GM12878 (cell line): Measurements from ENCODE around the gene CRAT. TPM values are rescaled to one million over a fixed set of nuclear protein-coding genes. Genes with fewer than 3 reads are reported as not detected.

Source experiments
- ATAC-seq: fragments of 200-7000 bp; cut with Tn5 transposase; 3 replicates; pipeline ENCODE4 v1.9.1; 2020; ENCODE audit warnings: mild to moderate bottlenecking, moderate library complexity
- BruUV-seq: library from RNA; stranded (reverse); fragments of 400-500 nt; replicated peaks from 2 replicates; lab custom pipeline; 2021; lab: Mats Ljungman, UMichigan
- CTCF ChIA-PET: fragments of 300-600 bp; sonication (Branson Sonifier 250); formaldehyde crosslinking; extraction: SDS; loops from one replicate; lab custom pipeline; 2021; ENCODE audit warnings: inconsistent platforms; lab: Yijun Ruan, JAX
- POLR2A ChIA-PET: fragments of 350-600 bp; formaldehyde crosslinking; extraction: SDS; loops from one replicate; lab custom pipeline; 2021; ENCODE audit warnings: inconsistent platforms; lab: Charles Lee
- RAD21 ChIA-PET: fragments of 300-600 bp; sonication (Branson Sonifier 250); formaldehyde crosslinking; loops from one replicate; lab custom pipeline; 2023; ENCODE audit warnings: antibody characterized with exemption; ENCODE audit not compliant: unreplicated experiment; lab: Charles Lee
- SMC1A ChIA-PET: fragments of 300-600 bp; sonication (Branson Sonifier 250); formaldehyde crosslinking; loops from one replicate; lab custom pipeline; 2023; ENCODE audit not compliant: unreplicated experiment, uncharacterized antibody; lab: Charles Lee
- DNase-seq: peaks from one replicate; pipeline ENCODE4 v3.0.0-alpha.2; 2011; ENCODE audit warnings: low read depth, low spot score
- FAIRE-seq: peaks from 3 replicates; lab custom pipeline; 2011; peaks lifted over from hg19 to GRCh38; lab: Jason Lieb, UNC
- H2AFZ ChIP-seq: 2 replicates; pipeline ENCODE4 v1.6.0; 2011; ENCODE audit warnings: low read depth, low read length, control low read depth; ENCODE audit not compliant: control insufficient read depth
- H3K27ac ChIP-seq: 2 replicates; pipeline ENCODE4 v1.5.1; 2011; ENCODE audit warnings: control low read depth; ENCODE audit not compliant: control insufficient read depth, insufficient read depth
- H3K27me3 ChIP-seq, 2 experiments: replicated peaks in 1 of 2; 2 replicates each; pipeline versions ENCODE4 v1.6.0 to v1.6.1; 2011; ENCODE audit warnings: low read length in 1 of 2; ENCODE audit not compliant: control insufficient read depth in 2 of 2, insufficient read depth in 2 of 2
- H3K36me3 ChIP-seq, 2 experiments: 2 replicates each; pipeline ENCODE4 v1.5.1; 2011; ENCODE audit warnings: low read length in 1 of 2; ENCODE audit not compliant: control insufficient read depth in 2 of 2, insufficient read depth in 2 of 2
- H3K4me1 ChIP-seq: 2 replicates; pipeline ENCODE4 v1.6.1; 2011; ENCODE audit warnings: mild to moderate bottlenecking, low read length, moderate library complexity, mixed read lengths; ENCODE audit not compliant: control insufficient read depth, insufficient read depth
- H3K4me2 ChIP-seq: 2 replicates; pipeline ENCODE4 v1.6.0; 2011; ENCODE audit warnings: control low read depth; ENCODE audit not compliant: control insufficient read depth, insufficient read depth
- H3K4me3 ChIP-seq: fragments of 200-600 bp; sonication (generic); 2 replicates; pipeline ENCODE4 v1.5.1; 2016
- H3K79me2 ChIP-seq: 2 replicates; pipeline ENCODE4 v1.6.0; 2011; ENCODE audit warnings: low read length; ENCODE audit not compliant: control insufficient read depth, insufficient read depth
- H3K9ac ChIP-seq: 2 replicates; pipeline ENCODE4 v1.8.0; 2011; ENCODE audit warnings: low read length, control low read depth, mixed read lengths; ENCODE audit not compliant: control insufficient read depth, insufficient read depth
- H3K9me3 ChIP-seq: replicated peaks from 3 replicates; pipeline ENCODE4 v1.5.1; 2011; ENCODE audit warnings: mild to moderate bottlenecking, low read length; ENCODE audit not compliant: control insufficient read depth, insufficient read depth
- H4K20me1 ChIP-seq: 2 replicates; pipeline ENCODE4 v1.6.0; 2011; ENCODE audit not compliant: control insufficient read depth, insufficient read depth
- BCL11A ChIP-seq: IDR thresholded peaks from 2 replicates; pipeline ENCODE4 v1.6.1; 2011; ENCODE audit warnings: low read depth, low read length
- ESRRA ChIP-seq: IDR thresholded peaks from 2 replicates; pipeline ENCODE4 v1.6.1; 2012; ENCODE audit warnings: mild to moderate bottlenecking, low read length, improper control_type of control experiment
- PML ChIP-seq: IDR thresholded peaks from 2 replicates; pipeline ENCODE4 v1.6.1; 2012; ENCODE audit warnings: low read length, inconsistent platforms
- POLR2A ChIP-seq: IDR thresholded peaks from 2 replicates; pipeline ENCODE4 v1.6.1; 2011; ENCODE audit warnings: low read depth, mild to moderate bottlenecking, low read length
- RAD51 ChIP-seq: fragments of 450-650 bp; IDR thresholded peaks from 2 replicates; pipeline ENCODE4 v1.6.1; 2016; ENCODE audit warnings: moderate library complexity, mild to moderate bottlenecking, inconsistent platforms
- SMARCA5 ChIP-seq: fragments of 450-650 bp; IDR thresholded peaks from 2 replicates; pipeline ENCODE4 v1.6.1; 2017; ENCODE audit warnings: mild to moderate bottlenecking
- SPI1 ChIP-seq: IDR thresholded peaks from 2 replicates; pipeline ENCODE4 v1.6.1; 2011; ENCODE audit warnings: low read depth, mild to moderate bottlenecking, low read length, moderate library complexity, borderline replicate concordance; ENCODE audit not compliant: insufficient read depth
- ZNF207 ChIP-seq: fragments of 450-650 bp; IDR thresholded peaks from 2 replicates; pipeline ENCODE4 v1.6.1; 2014; ENCODE audit warnings: antibody characterized with exemption, mild to moderate bottlenecking, borderline replicate concordance
- ZNF622 ChIP-seq: fragments of 450-650 bp; IDR thresholded peaks from 2 replicates; pipeline ENCODE4 v1.6.1; 2017; ENCODE audit warnings: mild to moderate bottlenecking, inconsistent platforms
- WGBS: methylation state at CpG from one replicate; pipeline ENCODE4 v1.1.6; 2016; ENCODE audit warnings: low lambda C conversion rate; ENCODE audit not compliant: insufficient replicate concordance, insufficient coverage; ENCODE audit errors: missing lambda C conversion rate; 5-methylcytosine and 5-hydroxymethylcytosine counted together
- in situ Hi-C: fragments of 300-500 bp; cut with MboI; formaldehyde crosslinking; loops from 9 replicates; pipeline ENCODE4 v1.14.3; 2018; ENCODE audit warnings: mixed read lengths
- intact Hi-C: fragments of 100-400 bp; cut with micrococcal nuclease; formaldehyde crosslinking; loops from one replicate; pipeline ENCODE4 v1.14.2; 2022; ENCODE audit not compliant: unreplicated experiment
- polyA plus RNA-seq, 11 experiments: library from polyadenylated mRNA; depleted of rRNA in 4 of 11; unstranded in 6 of 11; stranded (reverse) in 5 of 11; fragments of >200 nt; fragmentation: Nextera tagmentation in 4 of 11; fragmentation: Illumina TruSeq in 1 of 11; extraction: Ambion mirVana in 4 of 11; extraction: Trizol in 1 of 11; gene quantifications; 1 replicate in 1 of 11; 2 replicates in 10 of 11; pipeline versions ENCODE4 v1.2.1 to v1.2.3, GENCODE V29; 2011 to 2016; ENCODE audit warnings: inconsistent platforms in 2 of 11, missing spikeins in 2 of 11, low read depth in 1 of 11
- total RNA-seq, 4 experiments: library from RNA; depleted of rRNA in 3 of 4; stranded (reverse); fragments of >200 nt in 3 of 4; fragmentation: Illumina TruSeq in 1 of 4; extraction: Trizol in 1 of 4; gene quantifications; 2 replicates each; pipeline versions ENCODE4 v1.2.1 to v1.2.3, GENCODE V29; 2013 to 2021
- TF ChIP-seq, protein P1 (sequence below): fragments of 450-650 bp; IDR thresholded peaks from 2 replicates; pipeline ENCODE4 v1.6.1; 2017; ENCODE audit warnings: mild to moderate bottlenecking, moderate library complexity
- TF ChIP-seq, protein P2 (sequence below): IDR thresholded peaks from 2 replicates; pipeline ENCODE4 v1.6.1; 2011; ENCODE audit warnings: borderline replicate concordance, low read depth, mild to moderate bottlenecking, moderate library complexity, mixed read lengths, low read length; ENCODE audit not compliant: insufficient read depth; ENCODE audit errors: extremely low read length

CRAT gene
- total and polyA plus RNA-seq, 10 of the 15 experiments (the other 5 are each of a cell fraction or from before 2014, with no cell fraction given): 0.10 to 3.4 (median 1.8) TPM

DNA sequence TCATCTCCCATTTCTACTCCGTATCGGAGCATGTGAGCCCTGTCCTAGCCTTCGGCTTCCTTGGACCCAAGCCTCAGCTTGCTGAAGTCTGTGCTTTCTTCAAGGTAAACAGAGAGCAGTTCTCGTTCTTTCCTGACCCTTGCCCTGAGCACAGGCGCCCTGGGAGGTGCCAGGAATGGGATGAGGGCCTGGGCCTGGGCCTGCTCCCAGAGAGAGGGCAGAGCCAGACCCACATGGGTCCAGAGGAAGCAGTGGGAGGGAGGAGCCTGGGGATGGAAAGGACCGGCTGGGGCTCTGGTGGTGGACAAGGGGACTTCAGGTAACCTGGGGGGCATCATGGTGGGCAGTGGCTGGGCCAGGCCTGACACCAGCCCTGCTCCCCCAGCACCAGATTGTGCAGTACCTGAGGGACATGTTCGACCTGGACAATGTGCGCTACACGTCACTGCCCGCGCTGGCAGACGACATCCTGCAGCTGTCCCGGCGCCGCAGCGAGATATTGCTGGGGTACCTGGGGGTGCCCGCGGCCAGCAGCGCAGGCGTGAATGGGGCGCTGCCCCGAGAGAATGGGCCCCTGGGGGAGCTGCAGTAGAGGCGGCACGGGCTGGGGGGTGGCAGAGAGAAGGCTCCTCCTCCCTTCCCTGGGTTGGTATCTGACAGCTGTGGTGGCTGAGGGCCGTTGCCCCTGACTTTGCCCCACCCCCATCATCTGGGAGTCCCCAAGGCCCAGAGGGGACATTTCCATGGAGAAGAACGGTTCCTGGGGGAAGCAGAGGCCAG is 40.5 kb downstream of the CRAT start:
- ChIA-PET RAD21 (no interaction called here), CTCF (no interaction called here), POLR2A (no interaction called here), SMC1A (no interaction called here)
- no peak overlapping the region for H3K4me3 ChIP-seq
- no peaks in the 10 kb centered on the region for H4K20me1 ChIP-seq
- WGBS: 89% methylated on average over 26 of the region's 26 CpGs
- H3K79me2 ChIP-seq: no peaks in the 10 kb centered on the region
- H3K36me3 ChIP-seq: no peaks in the 10 kb centered on the region; a peak in 2 of 4 replicates
- H3K9ac ChIP-seq: no peak overlapping the region
- H3K9me3 ChIP-seq: no peaks in the 10 kb centered on the region
- peak overlapping the region; percentile 71 for H2AFZ ChIP-seq
- no peak overlapping the region for H3K4me2 ChIP-seq
- ATAC-seq (no peak), FAIRE-seq (no peak), DNase-seq (no peak)
- no TSS peak for BruUV-seq
- peaks cover 12% of the 10 kb centered on the region for H3K4me1 ChIP-seq
- intact Hi-C loops: no loop called here
- no peak overlapping the region for H3K27ac ChIP-seq
- in situ Hi-C loops: no loop called here
- H3K27me3 ChIP-seq: no peaks in the 10 kb centered on the region
- TF ChIP-seq ESRRA: no peak
- no peak for TF ChIP-seq ZNF207
- TF ChIP-seq, all 136 proteins: peak for 0

DNA sequence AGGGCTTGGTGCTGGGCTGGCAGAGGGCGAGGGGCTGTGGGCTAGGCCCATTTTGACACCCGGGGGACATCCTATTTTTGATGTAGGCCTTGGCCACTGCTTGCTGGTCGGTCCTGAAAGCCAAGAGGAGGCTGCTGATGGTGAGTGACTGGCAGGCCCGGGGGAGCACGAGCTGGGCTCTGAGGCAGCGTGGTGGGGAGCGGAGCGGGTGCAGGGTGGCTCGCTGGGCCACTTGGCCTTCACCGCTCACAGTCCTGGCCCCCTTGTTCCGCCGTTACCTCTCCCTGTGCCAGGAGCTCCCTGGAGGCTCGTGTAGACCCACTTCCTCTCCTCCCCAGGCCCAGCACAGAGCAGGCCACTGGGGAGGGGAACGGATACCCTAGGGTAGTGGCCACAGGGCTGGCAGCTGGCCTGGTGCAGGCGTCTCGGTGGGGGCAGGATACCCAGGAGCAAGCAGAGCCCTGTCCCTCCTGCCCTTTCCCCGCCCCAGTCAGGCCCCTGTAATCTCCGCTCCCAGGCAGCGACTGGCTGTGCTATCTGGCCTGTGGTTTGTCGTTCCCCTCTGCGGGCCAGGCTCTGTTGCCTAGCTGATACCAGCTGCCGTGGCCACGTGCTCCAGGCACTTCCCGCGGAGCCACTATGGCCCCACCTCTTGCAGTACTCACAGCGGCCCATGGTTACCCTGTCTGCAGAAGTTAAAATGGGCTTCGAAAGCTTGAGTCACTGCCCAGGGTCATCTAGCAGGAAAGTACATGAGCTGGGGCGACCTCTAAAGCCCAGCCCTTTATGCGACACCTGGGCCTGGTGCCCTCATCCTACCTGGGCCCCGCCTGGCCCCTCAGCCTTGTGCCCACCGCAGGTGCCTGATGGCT is 41.4 kb downstream of the CRAT start:
- WGBS: 39% methylated on average over 30 of the region's 31 CpGs
- H3K4me3 ChIP-seq: no peak overlapping the region
- H3K9ac ChIP-seq: peak overlapping the region; percentile 16; the same call in 1 of the 2 replicates
- TF ChIP-seq SPI1: peak; percentile 37; the same call in 1 of the 2 replicates
- peak; percentile 75 for TF ChIP-seq POLR2A
- TF ChIP-seq ZNF622: no peak
- TF ChIP-seq RAD51: peak; percentile 50
- TF ChIP-seq SMARCA5: no peak
- no peak for TF ChIP-seq BCL11A
- TF ChIP-seq, protein P1, sequence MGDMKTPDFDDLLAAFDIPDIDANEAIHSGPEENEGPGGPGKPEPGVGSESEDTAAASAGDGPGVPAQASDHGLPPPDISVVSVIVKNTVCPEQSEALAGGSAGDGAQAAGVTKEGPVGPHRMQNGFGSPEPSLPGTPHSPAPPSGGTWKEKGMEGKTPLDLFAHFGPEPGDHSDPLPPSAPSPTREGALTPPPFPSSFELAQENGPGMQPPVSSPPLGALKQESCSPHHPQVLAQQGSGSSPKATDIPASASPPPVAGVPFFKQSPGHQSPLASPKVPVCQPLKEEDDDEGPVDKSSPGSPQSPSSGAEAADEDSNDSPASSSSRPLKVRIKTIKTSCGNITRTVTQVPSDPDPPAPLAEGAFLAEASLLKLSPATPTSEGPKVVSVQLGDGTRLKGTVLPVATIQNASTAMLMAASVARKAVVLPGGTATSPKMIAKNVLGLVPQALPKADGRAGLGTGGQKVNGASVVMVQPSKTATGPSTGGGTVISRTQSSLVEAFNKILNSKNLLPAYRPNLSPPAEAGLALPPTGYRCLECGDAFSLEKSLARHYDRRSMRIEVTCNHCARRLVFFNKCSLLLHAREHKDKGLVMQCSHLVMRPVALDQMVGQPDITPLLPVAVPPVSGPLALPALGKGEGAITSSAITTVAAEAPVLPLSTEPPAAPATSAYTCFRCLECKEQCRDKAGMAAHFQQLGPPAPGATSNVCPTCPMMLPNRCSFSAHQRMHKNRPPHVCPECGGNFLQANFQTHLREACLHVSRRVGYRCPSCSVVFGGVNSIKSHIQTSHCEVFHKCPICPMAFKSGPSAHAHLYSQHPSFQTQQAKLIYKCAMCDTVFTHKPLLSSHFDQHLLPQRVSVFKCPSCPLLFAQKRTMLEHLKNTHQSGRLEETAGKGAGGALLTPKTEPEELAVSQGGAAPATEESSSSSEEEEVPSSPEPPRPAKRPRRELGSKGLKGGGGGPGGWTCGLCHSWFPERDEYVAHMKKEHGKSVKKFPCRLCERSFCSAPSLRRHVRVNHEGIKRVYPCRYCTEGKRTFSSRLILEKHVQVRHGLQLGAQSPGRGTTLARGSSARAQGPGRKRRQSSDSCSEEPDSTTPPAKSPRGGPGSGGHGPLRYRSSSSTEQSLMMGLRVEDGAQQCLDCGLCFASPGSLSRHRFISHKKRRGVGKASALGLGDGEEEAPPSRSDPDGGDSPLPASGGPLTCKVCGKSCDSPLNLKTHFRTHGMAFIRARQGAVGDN: peak; percentile 44; the same call in 1 of the 2 replicates
- TF ChIP-seq, protein P2, sequence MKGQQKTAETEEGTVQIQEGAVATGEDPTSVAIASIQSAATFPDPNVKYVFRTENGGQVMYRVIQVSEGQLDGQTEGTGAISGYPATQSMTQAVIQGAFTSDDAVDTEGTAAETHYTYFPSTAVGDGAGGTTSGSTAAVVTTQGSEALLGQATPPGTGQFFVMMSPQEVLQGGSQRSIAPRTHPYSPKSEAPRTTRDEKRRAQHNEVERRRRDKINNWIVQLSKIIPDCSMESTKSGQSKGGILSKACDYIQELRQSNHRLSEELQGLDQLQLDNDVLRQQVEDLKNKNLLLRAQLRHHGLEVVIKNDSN: peak; percentile 82
- TF ChIP-seq PML: no peak

More for the DNA sequence above, 41.4 kb downstream of the CRAT start:
- H2AFZ ChIP-seq: peak overlapping the region; percentile 71
- no peaks in the 10 kb centered on the region for H4K20me1 ChIP-seq
- H3K9me3 ChIP-seq: no peaks in the 10 kb centered on the region
- ChIA-PET CTCF (no interaction called here), SMC1A (no interaction called here), RAD21 (no interaction called here), POLR2A (no interaction called here)
- DNase-seq (no peak), ATAC-seq (peak; percentile 96), FAIRE-seq (no peak)
- H3K36me3 ChIP-seq: peaks cover 0 to 1% of the 10 kb centered on the region in 2 experiments; a peak in 3 of 4 replicates
- in situ Hi-C loops: no loop called here
- H3K79me2 ChIP-seq: no peaks in the 10 kb centered on the region
- intact Hi-C loops: no loop called here
- H3K4me2 ChIP-seq: peak overlapping the region; percentile 42; the same call in 1 of the 2 replicates
- peak overlapping the region; percentile 67 for H3K27ac ChIP-seq
- BruUV-seq: no TSS peak
- peaks cover 12% of the 10 kb centered on the region for H3K4me1 ChIP-seq
- no peaks in the 10 kb centered on the region for H3K27me3 ChIP-seq
